Measurements from ENCODE around the gene SLC35F1.

DNA sequence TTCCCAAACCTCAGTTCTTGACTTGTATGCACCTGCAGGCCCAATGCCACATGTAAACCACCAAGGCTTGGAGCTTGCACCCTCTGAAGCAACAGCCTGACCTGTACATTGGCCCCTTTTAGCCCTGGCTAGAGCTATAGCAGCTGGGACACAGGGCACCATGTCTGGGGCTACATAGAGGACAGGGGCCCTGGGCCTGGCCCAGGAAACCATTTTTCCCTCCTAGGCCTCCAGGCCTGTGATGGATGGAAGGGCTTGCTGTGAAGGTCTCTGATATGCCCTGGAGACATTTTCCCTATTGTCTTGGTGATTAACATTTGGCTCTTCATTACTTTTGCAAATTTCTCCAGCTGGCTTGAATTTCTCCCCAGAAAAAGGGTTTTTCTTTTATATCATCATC is 64.6 kb downstream of the SLC35F1 start:
- TF ChIP-seq, protein P1, sequence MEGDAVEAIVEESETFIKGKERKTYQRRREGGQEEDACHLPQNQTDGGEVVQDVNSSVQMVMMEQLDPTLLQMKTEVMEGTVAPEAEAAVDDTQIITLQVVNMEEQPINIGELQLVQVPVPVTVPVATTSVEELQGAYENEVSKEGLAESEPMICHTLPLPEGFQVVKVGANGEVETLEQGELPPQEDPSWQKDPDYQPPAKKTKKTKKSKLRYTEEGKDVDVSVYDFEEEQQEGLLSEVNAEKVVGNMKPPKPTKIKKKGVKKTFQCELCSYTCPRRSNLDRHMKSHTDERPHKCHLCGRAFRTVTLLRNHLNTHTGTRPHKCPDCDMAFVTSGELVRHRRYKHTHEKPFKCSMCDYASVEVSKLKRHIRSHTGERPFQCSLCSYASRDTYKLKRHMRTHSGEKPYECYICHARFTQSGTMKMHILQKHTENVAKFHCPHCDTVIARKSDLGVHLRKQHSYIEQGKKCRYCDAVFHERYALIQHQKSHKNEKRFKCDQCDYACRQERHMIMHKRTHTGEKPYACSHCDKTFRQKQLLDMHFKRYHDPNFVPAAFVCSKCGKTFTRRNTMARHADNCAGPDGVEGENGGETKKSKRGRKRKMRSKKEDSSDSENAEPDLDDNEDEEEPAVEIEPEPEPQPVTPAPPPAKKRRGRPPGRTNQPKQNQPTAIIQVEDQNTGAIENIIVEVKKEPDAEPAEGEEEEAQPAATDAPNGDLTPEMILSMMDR (IDR thresholded peaks at IDR 0.05) = no peak
- no peak for TF ChIP-seq POLR2A (IDR thresholded peaks at IDR 0.05)
